Measurements from ENCODE around the gene SRBD1. TPM values are rescaled to one million over a fixed set of nuclear protein-coding genes. Genes with fewer than 3 reads are reported as not detected.

Gene SRBD1
- total RNA-seq, 1 experiment from 2014 or later = 19.8 TPM

- Histone ChIP-seq H3K4me2 (ENCODE audit: low read length) (no peak overlapping the region), H3K9ac (ENCODE audit: low read length) (no peak overlapping the region), H3K4me1 (ENCODE audit: insufficient read depth, low read length) (peaks cover 5% of the 10 kb centered on the region; the same call in 1 of the 2 replicates), H3K27me3 (ENCODE audit: low read length) (no peaks in the 10 kb centered on the region), H4K20me1 (ENCODE audit: low read length) (no peaks in the 10 kb centered on the region), H3K4me3 (ENCODE audit: low read length) (no peak overlapping the region), H2AFZ (ENCODE audit: low read length) (peak overlapping the region; percentile 19; the same call in 1 of the 2 replicates), H3K27ac (ENCODE audit: low read length) (no peak overlapping the region), H3K9me2 (replicated peaks; ENCODE audit: low read length) (no peaks in the 10 kb centered on the region), H3K79me2 (ENCODE audit: low read length) (no peaks in the 10 kb centered on the region), H3K36me3 (ENCODE audit: low read depth, low read length) (no peaks in the 10 kb centered on the region), H3F3A (ENCODE audit: low read length, unreplicated experiment) (no peaks in the 10 kb centered on the region), H3K9me3 (ENCODE audit: low read length) (no peaks in the 10 kb centered on the region)
- no TSS peak for BruUV-seq (replicated peaks)
- DNase-seq = no peak
- no peak for ATAC-seq
- CTCF ChIA-PET = no interaction called here
- POLR2A ChIA-PET (ENCODE audit: unreplicated experiment) = no interaction called here
- TF ChIP-seq EZH2phosphoT487 (IDR thresholded peaks at IDR 0.05; ENCODE audit: borderline replicate concordance, low read length) = no peak
- no peak for TF ChIP-seq EZH2 (IDR thresholded peaks at IDR 0.05; ENCODE audit: low read length, unreplicated experiment)
- TF ChIP-seq CTCF (conservative IDR thresholded peaks at IDR 0.05; ENCODE audit: low read depth, low read length) = no peak
- intact Hi-C loops (cut with micrococcal nuclease) = no loop called here
These were observed 242.3 kb downstream of the SRBD1 start for GRCh38 chr2:45368792-45369191.

- TF ChIP-seq EZH2phosphoT487 (IDR thresholded peaks at IDR 0.05; ENCODE audit: borderline replicate concordance, low read length) = no peak
- TF ChIP-seq CTCF (conservative IDR thresholded peaks at IDR 0.05; ENCODE audit: low read depth, low read length) = no peak
- TF ChIP-seq EZH2 (IDR thresholded peaks at IDR 0.05; ENCODE audit: low read length, unreplicated experiment) = no peak
- H2AFZ ChIP-seq (ENCODE audit: low read length) = no peak overlapping the region
- H3K4me2 ChIP-seq (ENCODE audit: low read length) = no peak overlapping the region
- ChIA-PET CTCF (no interaction called here), POLR2A (ENCODE audit: unreplicated experiment) (no interaction called here)
- intact Hi-C loops (cut with micrococcal nuclease) = no loop called here
- no peaks in the 10 kb centered on the region for H3F3A ChIP-seq (ENCODE audit: low read length, unreplicated experiment)
- no peaks in the 10 kb centered on the region for H3K9me2 ChIP-seq (replicated peaks; ENCODE audit: low read length)
- ATAC-seq = no peak
- H3K36me3 ChIP-seq (ENCODE audit: low read depth, low read length) = no peaks in the 10 kb centered on the region
- H3K27ac ChIP-seq (ENCODE audit: low read length) = no peak overlapping the region
- no peak overlapping the region for H3K9ac ChIP-seq (ENCODE audit: low read length)
- no peaks in the 10 kb centered on the region for H3K9me3 ChIP-seq (ENCODE audit: low read length)
- H3K27me3 ChIP-seq (ENCODE audit: low read length) = no peaks in the 10 kb centered on the region
- H3K4me3 ChIP-seq (ENCODE audit: low read length) = no peak overlapping the region
- DNase-seq = no peak
- no peaks in the 10 kb centered on the region for H3K79me2 ChIP-seq (ENCODE audit: low read length)
- no peaks in the 10 kb centered on the region for H4K20me1 ChIP-seq (ENCODE audit: low read length)
- no TSS peak for BruUV-seq (replicated peaks)
- H3K4me1 ChIP-seq (ENCODE audit: insufficient read depth, low read length) = no peaks in the 10 kb centered on the region
These were observed 249.4 kb downstream of the SRBD1 start for GRCh38 chr2:45361666-45362065.

GRCh38 chr2:45354776-45355175 lies 256.3 kb downstream of the SRBD1 start:
- Histone ChIP-seq H3K9me3 (ENCODE audit: low read length) (no peaks in the 10 kb centered on the region), H3K4me3 (ENCODE audit: low read length) (no peak overlapping the region), H3K4me1 (ENCODE audit: insufficient read depth, low read length) (peaks cover 30% of the 10 kb centered on the region), H3K79me2 (ENCODE audit: low read length) (no peaks in the 10 kb centered on the region), H3K4me2 (ENCODE audit: low read length) (no peak overlapping the region), H3K27ac (ENCODE audit: low read length) (peak overlapping the region; percentile 95), H3K9me2 (replicated peaks; ENCODE audit: low read length) (no peaks in the 10 kb centered on the region), H4K20me1 (ENCODE audit: low read length) (no peaks in the 10 kb centered on the region), H2AFZ (ENCODE audit: low read length) (no peak overlapping the region), H3F3A (ENCODE audit: low read length, unreplicated experiment) (no peaks in the 10 kb centered on the region), H3K9ac (ENCODE audit: low read length) (peak overlapping the region; percentile 76), H3K36me3 (ENCODE audit: low read depth, low read length) (no peaks in the 10 kb centered on the region), H3K27me3 (ENCODE audit: low read length) (no peaks in the 10 kb centered on the region)
- no TSS peak for BruUV-seq (replicated peaks)
- ChIA-PET POLR2A (ENCODE audit: unreplicated experiment) (no interaction called here), CTCF (no interaction called here)
- no peak for TF ChIP-seq CTCF (conservative IDR thresholded peaks at IDR 0.05; ENCODE audit: low read depth, low read length)
- TF ChIP-seq EZH2 (IDR thresholded peaks at IDR 0.05; ENCODE audit: low read length, unreplicated experiment) = no peak
- no peak for TF ChIP-seq EZH2phosphoT487 (IDR thresholded peaks at IDR 0.05; ENCODE audit: borderline replicate concordance, low read length)
- intact Hi-C loops (cut with micrococcal nuclease) = loop anchor here (2.0 to 10.0 kb wide), 3 partner anchors 72 to 182 kb away; no protein-coding TSS in a partner anchor
- DNase-seq (peak; percentile 11), ATAC-seq (no peak)

Measured in PC-3 (cell line).